ENCODE results near the gene TMEM141.
A peak's percentile ranks its signal among the peaks of the same experiment; 100 is the strongest.

The TMEM141 gene

DNA sequence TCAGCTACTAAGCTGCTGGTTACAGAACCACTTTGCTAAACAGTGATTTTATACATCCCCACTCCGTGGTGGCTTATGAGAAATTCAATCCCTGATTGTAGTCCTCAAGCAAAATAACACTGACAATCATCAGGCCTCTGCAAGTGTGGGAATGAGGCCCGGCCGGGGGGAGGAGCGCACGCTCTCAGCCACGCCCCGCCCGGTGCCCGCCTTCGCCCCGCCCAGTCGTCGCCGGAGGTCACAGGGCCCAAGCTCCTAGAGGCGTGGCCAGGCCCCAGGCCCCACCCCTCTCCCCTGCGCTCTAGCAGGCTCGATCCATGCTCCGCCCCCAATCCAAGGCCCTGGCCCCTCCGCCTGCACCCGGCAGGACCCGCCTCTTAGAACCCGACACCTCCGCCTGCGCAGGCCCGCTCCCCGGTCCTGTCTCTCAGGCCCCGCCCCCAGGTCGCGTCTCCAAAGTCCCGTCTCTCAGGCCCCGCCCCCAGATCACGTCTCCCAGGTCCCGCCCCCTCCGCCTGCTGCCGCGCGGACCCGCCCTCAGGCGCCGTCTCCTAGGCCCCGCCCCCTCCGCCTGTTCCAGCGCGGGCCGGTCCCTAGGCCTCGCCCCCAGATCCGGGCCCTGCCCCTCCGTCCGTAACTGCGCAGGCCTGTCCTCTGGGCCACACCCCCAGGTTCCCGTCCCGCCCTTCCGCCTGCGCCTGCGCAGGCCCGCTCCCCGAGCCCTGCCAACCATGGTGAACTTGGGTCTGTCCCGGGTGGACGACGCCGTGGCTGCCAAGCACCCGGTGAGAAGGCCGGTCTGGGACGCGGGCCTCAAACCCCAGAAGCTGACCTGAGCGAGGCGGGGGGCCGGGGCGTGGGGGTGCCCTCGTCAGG, at the start of gene TMEM141:
Gene TMEM141 (plus strand): TSS at position 705 of the 876 bp plus-strand sequence. CDS start 27 bp downstream, at position 732.
- peak; percentile 99 for DNase-seq

DNA sequence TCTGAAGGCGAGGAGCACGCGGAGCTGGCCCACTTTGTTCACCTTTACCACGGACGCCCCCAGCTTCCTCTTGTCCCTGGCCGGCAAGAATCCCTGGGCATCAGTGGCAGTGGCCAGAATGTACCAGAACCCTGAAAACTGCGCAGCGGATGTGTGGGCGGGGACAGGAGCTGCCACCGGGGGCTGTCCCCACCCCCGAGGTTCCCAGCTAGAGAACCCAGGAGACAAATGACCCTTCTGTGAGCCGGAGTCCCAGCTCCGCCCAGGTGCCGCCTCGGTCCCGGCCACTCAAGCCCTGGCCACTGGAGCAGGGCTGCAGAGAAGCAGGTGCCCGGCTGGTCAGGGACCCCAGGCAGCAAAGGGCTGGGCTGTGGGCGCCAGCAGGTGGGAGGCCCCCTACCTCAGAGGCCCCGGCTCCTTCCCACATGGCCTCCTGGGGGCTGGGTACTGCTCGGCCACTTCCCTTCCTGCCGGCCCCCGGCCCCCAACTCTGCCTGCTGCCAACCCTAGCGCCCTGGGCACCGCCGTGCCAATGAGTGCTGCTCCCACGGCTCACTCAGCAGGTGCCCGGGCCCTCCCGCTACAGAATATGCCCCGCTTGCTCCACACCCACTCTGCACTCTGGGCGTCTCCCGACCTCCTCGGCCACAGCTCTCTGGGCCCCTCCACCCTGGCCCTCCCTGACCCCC, 49.1 kb upstream of the TMEM141 start:
- no peak for DNase-seq

DNA sequence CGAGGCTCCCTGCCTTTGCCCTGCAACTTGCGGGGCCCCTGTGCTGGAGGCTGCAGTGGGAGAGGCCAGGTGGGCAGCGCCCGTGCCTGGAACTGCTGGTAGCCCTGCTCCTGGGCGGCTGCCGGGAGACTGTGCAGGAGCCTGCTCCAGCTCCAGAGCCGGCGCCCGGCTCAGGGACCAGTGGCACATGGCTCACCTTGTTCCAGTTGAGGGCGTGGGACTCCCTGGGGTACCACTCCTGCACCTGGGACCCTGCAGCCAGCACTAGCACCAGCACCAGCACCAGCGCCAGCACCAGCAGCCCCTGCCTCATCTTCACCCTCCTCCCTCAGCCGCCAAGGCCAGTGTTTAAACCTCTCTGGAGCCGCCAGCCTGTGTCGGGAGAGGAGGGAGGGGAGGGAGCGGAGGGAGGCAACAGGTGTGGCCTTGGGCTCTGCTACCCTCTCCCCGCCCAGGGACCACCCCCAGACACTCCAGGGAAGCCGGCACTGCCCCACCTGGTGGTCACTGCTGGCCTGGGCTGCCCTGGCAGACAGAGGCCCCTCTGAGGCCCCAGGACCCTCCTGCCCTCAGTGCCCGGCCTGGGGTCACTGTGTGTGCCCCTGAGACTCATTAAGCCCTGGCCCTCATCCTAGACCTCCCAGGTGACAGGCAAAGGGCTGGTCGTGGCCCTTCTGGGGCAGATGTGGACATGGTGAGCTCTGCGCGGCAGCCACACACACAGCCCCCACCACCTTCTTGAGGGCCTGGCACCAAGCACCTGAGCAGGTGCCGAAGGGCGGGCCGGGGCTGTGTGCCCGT, 48.4 kb upstream of the TMEM141 start, which contains the start of gene LCN10:
Gene LCN10 (minus strand): TSS at position 350 of the 801 bp plus-strand sequence. CDS start 37 bp downstream, at position 313.
- no peak for DNase-seq

DNA sequence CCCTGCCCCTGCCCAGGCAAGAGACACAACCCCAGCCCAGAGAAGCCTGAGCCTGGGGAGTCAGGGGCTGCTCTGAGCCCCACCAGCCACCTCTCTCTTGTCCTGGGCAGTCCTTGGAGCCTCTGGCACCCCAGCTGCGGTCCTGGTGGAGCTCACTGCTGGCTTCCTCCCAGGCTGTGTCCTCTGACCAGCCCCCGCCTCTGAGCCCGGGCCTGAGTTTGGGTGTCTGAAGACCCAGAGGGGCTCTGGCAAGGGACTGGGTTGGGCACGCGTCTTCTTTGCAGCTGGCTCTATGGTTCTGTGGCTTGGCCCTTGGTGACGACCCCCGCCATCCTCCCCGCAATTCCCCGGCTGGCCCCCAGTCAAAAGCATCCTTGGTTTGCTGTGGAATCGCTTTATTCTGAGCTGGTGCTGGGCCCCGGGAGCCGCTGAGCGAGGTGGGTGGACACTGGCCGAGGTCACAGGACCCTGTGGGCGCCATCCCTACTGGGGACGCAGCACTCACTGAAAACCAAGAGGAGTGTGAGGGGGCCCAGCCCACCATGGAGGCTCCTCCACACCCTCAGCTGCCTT, 47.4 kb upstream of the TMEM141 start:
- DNase-seq: no peak

DNA sequence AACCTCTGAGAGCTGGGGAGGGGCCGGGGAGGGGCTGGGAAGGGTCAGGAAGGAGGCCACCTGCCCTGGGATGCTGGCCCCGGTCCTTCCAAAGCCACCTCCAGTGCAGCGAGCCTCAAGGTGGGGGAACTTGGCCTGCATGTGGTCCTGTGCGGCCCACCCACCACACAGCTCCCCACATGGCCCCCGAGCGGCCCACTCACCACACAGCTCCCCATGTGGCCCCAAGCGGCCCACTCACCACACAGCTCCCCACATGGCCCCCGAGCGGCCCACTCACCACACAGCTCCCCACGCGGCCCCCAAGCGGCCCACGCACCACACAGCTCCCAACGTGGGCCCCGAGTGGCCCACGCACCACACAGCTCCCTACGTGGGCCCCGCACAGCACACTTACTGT, 46.4 kb upstream of the TMEM141 start:
- DNase-seq: no peak

DNA sequence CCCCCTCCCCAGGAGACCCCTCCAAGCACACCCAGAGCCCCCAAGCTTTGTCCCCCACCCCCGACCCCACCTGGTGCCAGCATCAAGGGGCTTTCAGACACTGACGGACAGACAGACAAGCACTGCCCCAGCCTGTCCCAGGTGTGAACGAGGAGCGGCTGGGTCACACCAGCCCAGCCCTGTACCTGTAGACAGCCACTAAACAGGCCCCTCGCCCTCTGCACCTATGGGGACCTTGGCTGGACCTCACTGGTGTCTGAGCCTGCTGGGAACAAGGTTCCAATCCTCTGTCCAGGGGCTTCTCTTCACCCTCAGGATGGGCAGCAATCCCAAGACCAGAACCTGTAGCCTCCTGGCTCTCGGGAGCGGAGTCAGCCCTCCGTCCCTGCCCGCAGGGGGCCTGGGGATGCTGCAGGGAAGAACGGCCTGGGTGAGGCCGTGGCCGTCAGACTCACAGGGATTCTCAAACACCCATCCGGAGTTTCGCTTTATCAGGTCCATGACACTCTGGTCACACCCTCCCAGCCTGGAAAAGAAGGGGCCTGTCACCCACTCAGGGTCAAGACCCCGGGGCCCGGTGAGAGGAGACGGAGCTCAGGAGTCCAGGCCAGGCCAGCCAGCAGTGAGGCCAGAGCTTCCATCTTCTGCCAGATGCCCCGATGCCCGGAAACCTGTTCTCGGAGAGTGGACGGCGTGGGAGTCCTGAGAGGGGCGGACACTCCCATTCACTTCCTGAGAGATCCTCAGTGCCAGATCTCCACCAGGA, 45.6 kb upstream of the TMEM141 start:
- DNase-seq: no peak

DNA sequence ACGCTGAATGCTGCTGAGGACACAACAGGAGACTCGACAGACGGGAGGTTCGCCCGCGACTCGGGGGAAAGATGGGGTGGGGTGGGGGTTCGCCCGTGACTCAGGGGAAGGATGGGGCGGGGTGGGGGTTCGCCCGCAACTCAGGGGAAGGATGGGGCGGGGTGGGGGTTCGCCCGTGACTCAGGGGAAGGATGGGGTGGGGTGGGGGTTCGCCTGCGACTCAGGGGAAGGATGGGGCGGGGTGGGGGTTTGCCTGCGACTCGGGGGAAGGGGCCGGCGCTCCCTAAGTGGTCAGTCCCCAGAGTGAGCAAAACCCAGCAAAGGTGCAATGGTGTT, 45.0 kb upstream of the TMEM141 start:
- no peak for DNase-seq

DNA sequence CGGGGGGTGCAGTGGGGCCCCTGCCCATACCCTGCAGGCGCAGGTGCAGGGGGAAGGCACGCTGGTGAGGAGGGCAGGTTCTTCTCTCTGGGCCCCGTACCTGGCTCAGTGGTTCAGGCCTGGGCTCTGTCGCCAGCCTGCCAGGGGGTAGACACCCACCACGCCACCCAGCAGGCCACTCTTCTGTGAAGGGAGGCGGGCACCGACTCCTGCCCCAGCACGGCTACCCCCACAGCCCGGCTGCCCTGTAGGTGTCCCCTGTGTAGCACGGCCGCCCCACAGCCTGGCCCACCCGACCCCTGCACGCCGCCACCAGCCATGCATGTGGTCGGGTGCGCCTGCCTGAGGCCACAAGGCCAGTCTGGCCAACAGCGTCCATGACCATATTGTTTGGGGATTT, 44.5 kb upstream of the TMEM141 start:
- DNase-seq: no peak

DNA sequence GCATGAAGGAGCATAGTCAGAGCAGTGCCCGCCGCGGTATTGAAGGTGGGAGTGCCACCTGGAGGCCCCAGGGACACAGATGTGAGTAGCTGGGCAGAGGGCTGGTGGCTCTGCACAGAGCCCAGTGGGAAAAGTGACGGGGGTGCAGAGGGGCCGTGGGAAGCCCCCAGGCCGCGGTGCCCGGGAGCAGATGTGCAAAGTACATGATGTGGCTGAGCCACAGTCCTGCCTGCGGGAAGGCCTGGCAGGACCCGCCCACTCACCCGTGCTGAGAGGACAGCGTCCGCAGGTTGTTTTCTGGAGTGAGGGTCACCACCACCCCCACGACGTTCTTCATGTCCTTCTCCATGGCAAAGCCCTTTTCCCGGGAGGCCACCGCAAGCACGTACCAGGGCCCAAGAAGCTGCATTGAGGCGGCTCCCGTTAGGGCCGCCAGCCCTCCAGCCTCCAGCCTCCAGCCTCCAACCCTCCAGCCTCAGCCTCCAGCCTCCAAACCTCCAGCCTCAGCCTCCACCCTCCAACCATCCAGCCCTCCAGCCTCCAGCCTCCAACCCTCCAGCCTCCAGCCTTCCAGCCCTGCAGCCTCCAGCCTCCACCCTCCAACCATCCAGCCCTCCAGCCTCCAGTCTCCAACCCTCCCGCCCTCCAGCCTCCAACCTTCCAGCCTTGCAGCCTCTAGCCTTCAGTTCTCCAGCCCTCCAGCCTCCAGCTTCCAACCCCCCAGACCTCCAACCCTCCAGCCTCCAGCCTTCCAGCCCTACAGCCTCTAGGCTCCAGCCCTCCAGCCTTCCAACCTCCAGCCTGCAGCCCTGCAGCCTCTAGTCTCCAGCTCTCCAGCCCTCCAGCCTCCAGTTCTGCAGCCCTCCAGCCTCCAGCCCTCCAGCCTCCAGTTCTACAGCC, 43.7 kb upstream of the TMEM141 start:
- DNase-seq: no peak

DNA sequence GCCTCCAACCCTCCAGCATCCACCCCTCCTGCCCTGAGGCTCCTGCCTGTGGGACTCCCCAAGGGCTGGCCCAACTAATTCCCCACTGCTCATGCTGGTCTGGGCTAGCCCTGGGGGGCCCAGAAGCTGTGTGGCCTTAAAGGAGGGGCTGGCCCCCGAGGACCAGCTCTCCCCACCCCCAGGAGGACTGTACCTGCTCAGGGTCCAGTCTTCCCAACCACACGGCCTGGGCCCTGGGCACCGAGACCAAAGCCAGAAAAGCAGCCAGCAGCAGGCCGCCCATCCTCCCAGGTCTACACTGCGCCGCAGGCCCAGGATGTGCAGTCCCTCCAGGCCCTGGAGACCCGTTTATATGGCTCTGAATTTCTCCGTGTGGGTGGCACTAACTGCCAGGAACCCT, 42.9 kb upstream of the TMEM141 start, which contains the start of gene LCN6:
Gene LCN6 (minus strand): TSS at position 325 of the 400 bp plus-strand sequence. CDS start 42 bp downstream, at position 283.
- no peak for DNase-seq

DNA sequence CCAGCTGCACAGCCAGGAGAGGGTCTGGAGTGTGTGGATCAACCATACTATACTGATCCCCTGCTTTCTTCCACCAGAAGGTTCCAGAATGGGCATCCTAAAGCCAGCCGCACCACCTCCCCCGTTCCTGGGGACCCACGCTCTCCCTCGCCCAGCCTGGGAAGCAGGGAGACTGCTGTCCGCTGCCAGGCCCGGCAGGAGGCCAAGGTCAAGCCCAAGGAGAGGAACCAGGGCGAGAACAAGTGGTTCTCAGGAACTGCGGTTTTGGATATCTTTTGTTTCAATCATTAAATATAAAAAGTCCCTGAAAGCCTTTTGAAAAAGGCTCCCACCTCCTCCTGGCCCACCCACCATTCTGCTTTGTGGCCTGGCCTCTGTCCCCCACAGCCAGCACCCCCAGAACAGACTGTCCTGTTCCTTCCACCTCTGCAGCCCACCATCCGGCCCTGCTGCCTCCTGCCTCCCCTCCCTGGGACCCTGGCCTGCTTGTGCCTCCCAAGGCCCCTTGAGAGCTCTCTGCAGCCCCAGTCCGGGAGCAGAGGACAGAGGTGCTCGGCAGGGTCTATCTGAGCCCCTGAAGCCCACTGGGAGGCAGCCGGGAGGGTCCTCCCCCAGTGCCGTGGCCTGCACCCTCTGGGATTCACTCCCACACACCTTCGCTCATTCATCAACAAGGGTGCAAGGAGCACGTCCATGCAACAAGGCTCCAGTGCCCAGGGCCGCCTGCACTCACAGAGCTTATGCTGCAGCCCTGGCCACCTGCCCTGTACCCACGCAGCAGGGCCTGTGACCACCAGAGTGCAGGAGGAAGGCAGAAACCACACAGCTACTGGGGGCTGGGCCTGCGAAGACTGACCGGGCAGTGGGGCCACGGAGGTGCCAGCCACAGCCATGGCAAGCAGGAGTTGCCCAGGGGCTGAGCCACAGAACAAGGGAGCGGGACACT, 42.2 kb upstream of the TMEM141 start:
- no peak for DNase-seq

DNA sequence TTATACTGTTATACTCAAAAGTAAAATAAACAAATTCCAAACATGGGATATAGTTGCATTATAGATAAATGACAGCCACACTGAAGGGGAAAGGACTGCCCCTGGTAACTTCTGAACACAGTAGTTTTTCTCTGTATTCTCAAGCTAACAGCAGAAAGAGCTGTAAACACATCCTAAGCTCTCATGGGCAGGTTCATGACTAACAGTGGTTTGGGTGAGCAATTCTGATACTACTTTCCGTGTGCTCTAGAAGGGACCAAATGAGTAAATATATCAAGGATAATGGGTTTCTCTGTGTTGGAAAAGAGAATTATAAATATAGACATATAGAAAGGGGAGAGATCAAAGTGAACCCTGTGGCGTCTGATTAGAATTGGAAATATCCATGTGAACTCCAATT, 40.6 kb upstream of the TMEM141 start:
- DNase-seq: no peak

DNA sequence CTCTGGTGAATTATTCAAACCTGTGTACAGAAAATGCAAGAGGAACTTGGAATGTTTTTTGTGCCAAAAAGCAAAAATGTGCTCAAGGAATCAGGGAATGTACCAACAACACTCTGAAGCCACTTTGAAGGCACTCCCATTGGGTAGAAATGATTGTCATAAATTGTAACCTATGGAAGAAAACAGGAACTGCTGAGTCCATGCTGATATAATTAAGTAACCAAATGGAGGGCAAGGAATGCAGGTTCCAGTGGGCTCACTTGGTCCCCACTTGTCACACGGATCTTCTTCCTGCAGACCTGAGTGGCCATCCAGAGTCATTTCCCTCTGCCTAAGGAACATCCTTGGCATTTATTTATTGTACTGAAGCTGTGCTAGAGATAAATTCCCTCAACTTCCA, 39.9 kb upstream of the TMEM141 start:
- DNase-seq: no peak

DNA sequence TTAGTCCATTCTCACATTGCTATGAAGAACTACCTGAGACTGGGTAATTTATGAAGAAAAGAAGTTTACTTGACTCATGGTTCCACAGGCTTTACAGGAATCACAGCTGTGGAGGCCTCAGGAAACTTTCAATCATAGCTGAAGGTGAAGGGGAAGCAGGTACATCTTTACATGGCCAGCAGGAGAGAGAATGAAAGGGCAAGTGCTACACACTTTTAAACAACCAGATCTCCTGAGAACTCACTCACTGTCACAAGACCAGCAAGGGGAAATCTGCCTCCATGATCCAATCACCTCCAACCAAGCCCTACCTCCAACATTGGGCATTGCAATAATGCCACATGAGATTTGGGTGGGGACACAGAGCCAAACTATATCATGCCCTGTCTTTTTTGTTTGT, 39.3 kb upstream of the TMEM141 start:
- no peak for DNase-seq

DNA sequence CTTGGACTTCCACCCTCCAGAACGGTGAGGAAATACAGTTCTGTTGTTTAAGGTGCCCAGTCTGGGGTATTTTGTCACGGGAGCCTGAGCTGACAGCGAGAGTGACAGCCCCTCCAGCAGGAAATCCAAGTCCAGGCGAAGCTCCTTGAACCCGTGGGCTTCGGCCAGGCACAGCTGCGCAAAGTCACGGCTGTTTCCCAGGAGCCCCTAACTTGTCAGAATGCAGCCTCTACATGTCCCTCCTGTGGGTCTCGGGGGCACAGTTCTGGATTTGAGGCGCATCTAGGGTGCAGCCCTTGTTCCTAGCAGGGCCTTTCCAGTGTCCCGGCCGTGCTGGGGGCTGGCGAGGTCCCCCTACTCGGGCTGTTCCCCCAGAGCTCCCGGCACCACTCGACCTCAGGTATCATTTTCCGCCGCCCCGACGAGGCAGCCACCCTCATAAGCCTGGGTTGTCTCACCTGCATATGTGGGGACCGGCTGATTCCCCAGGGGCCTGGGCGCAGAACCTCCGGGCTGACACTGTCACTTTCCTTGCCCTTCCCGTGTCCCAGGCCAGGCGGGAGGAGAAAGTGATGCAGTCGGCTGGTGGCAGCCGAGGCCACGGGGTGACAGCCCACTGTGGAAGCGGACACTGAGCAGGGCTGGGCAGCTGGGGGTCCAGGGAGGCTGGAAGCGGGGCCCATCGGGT, 37.6 kb upstream of the TMEM141 start:
- no peak for DNase-seq

DNA sequence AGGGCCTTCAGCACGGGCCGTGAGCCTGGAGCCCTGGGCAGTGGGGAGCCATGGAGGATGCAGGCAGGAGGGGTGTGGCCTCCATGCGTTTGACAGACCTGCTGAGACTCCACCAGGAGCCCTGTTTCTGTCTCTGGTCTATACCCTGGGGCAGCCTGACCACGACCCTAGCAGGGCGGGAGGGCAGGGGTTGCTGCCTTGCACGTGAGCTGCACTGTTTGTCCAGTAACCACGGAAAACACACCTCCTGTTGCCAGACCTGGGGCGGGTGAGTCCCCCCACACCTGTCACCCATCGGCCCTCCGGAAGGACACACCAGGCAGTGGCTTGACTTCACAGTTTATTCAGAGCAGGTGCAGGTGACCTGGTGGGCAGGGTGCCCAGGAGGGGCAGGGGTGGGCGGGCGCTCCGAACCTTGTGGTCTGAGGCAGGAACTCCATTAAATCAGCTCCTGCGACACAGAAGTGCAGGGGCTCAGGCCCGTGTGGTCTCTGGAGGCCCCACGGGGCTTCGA, 37.0 kb upstream of the TMEM141 start:
- DNase-seq: no peak

DNA sequence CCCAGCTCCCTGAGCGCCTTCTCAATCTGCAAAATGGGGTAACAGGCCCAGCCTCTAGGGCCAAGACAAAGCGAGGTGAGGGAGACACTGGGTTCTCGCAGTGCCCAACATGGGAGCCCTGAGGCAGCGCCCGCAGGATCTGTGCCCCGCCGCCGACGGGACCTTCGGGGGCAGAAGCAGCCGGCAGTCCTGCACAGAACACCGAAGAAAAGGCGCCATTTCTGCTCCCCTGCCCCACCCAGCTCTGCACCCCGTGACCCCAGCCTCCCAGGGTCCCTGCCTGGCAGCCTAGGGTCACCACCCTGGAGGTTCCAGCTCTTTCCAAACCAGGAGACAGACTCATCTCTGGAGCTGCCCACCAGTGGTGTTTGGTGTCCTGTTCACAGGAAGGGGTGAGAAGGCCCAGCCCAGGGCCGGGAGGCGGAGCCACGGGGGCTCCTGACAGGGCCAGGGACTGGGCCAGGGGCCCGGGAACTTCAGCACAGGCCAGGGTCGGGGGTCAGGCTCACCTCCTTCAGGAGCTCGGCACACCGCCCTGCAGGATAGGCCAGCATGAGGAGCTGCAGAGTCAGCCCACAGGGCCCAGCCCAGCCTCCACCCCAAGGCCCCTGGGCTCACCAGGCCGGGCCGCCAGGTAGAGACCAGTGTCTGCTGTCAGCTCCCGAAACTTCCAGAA, 36.4 kb upstream of the TMEM141 start:
- DNase-seq: no peak

Data from hematopoietic multipotent progenitor cell treated with erythropoietin and hydrocortisone succinate and interleukin-3 and kit ligand, for 8 days (in vitro differentiated cells).